HG02763 (cell line): Measurements from ENCODE around the gene PLA1A.
"Not testable (repeated sequence)": the region's sequence is repeated elsewhere in the genome, so short reads cannot be mapped to it uniquely, and the experiment has no call there.

ENCODE experiments used
- ATAC-seq: cut with Tn5 transposase; IDR thresholded peaks from one replicate; pipeline ENCODE4 v1.9.1; 2021; ENCODE audit warnings: mild to moderate bottlenecking, moderate library complexity; ENCODE audit not compliant: unreplicated experiment

PLA1A gene

DNA sequence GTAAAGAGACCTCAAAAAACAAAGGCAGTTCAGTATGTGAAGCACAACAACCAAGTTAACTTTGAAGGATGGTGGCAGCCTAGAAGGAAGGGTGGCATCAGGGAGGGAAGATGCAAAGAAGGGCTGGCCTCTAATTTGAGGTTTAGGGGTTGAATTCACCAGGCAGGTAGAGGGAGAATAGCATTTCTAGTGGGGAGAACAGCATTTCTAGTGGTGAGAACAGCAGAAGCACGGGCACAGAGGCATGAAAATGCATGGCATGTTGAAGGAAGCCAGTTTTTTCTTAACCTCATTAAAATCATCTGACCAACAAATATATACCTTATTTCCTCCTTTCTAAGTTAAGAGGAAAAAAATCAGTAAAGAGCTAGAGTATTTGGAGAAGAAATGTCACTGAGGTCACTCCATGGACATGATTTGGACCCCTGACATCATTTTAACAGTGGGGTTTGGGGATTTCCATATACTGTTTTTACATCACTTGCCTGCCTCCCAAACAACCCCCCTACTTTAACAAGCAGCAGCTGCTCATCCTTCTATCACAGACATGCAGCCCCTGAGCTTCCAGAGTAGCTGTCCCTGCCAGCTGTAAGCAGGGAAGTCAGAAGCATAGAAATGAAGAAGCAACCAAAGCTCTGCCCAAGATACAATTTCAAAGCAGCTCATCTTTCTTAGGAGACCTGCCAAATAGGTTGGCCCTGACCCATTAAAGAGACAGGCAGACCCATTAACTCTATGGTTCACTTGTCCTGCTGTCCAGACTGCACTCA, 65.1 kb downstream of the PLA1A start:
- no peak for ATAC-seq

DNA sequence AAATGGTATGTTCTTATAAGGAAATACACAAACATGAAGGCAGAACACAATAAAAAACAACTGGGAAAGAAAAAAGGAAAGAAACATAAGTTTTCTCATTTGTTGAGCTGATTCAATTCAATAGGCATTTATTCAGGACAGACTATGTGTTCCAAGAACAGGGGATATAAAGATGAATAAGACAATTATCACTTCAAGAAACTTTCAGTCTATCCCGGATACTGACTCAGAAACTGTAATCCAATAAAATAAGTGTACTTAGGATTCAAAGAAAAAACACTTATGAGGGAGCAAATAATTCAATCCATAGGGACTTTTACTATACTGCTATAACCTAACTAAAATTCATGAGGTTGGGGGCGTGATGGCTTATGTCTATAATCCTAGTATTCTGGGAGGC, 66.2 kb downstream of the PLA1A start:
- ATAC-seq: no peak

DNA sequence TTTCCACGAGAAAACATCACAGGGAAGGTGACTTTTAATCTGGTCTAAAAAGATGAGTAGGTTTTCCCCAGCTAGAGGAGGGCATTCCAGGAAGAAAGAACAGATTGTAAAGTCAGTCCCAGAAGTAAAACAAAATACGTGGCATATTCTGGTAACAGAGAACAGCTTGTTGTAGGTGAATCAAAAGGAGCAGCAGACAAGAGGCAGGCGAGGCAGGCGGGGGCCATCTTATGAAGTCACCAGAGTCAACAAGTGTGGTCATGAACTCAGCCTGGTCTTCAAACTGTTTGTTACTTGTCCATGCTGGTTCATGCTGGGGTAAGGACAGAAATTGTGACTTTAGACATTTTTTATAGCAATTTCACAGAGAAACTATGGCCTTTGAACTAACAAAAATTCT, 66.7 kb downstream of the PLA1A start:
- ATAC-seq: no peak

DNA sequence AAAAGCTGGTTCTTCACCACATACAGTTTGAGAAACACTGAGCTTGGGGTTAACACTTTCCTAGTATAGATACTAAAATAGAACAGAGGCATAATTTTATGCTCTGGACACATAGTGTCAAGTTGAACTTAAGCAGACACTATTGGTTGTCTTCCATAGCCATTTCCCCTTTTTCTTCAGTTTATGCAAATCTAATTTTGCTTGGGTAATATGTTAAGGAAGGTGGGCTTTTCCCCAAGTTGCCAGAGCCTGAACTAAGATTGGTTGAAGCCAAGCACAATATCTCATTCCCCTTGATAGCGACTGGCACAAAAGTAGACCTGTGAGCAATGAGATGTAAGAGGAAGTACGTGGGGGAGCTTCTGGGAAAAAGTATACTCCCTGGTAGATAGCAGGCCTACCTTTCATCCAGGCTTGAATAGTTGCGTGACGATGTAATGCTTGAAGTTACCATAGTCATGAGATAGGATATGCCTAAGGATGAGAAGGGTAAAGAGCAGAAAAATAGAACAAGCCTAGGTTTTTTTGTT, 67.2 kb downstream of the PLA1A start:
- ATAC-seq: no peak

DNA sequence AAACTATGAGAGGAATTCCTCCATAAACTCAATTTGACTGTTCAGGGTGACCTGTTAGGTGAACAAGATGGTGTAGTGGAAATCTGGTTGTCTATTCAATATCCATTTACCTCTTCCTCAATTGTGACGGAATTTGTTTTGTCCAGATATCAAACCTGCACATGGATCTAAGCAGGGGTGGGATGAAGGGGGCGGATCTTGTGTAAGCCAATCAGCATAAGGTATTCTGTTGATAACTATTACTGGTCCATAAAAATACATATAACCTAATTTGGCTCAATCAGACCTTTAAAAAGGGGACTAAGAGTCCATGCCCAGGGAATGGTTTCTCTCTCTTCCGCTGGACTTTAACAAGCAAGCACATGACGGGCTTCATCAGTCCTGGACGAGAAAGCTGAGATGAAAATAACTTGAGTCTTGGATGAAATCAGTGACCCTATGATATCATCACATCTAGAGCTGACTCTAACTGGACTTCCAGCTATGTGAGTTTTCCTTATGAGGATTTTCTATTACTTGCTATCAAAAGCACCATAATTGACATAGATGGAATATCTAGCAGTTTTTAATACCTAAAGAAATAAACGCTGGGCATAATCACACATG, 68.4 kb downstream of the PLA1A start:
- no peak for ATAC-seq

DNA sequence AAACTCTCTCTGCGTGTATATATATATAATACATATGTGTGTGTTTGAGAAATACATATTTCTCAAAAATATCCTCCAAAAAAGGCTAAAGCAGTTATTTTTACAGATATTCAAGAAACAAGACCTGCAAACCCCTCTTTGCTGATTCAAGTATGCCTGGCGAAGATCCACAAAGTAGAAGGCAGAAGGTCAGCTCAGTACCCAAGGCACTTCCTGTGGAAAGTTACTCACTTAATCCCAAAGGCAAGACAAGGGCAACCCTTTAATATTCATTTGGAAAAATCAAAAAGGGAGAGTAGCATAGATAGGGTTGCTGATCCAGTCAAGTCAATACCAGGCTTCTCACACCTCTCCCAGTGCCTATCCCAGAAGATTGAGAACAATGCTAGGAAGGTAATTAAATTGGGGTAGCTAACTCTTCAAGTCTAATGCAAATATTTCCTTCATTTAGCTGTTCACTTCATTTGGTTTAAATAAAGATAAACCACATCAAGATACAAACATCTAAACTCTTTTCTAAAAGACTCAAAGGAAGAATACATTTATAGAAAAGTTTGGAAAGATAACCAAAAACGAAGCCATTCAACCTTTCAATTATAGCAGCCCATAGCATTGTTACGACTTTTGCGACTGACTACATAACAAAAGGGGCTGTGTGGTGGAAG, 72.4 kb downstream of the PLA1A start:
- ATAC-seq: no peak

DNA sequence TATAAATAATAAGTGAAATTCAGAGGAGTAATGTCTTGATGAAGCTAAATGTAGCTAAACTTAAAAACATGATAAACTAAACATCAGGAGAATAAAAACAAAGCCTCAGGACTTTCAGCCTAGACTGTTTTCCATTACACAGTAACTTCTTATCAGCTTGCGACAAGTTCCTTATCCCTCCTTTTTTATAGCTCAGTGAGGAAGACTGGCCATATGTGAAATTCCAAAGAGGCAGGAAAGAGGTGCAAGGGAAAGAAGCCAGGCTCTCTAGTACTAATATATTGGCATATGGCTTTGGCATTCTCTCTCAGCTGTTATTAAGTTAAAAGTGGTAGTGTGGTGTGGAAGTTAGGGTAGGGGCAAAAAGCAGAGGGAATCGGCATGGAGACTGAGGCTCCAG, 75.1 kb downstream of the PLA1A start:
- ATAC-seq: no peak

DNA sequence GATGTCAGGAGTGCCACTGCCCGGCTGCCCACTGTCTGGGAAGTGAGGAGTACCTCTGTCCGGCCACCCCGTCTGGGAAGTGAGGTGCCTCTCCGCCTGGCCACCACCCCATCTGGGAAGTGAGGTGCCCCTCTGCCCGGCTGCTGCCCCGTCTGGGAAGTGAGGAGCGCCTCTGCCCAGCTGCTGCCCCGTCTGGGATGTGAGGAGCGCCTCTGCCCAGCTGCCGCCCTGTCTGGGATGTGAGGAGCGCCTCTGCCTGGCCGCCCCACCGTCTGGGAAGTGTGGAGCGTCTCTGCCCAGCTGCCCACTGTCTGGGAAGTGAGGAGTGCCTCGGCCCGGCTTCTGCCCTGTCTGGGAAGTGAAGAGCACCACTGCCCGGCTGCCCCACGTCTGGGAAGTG, 76.2 kb downstream of the PLA1A start:
- no peak for ATAC-seq

DNA sequence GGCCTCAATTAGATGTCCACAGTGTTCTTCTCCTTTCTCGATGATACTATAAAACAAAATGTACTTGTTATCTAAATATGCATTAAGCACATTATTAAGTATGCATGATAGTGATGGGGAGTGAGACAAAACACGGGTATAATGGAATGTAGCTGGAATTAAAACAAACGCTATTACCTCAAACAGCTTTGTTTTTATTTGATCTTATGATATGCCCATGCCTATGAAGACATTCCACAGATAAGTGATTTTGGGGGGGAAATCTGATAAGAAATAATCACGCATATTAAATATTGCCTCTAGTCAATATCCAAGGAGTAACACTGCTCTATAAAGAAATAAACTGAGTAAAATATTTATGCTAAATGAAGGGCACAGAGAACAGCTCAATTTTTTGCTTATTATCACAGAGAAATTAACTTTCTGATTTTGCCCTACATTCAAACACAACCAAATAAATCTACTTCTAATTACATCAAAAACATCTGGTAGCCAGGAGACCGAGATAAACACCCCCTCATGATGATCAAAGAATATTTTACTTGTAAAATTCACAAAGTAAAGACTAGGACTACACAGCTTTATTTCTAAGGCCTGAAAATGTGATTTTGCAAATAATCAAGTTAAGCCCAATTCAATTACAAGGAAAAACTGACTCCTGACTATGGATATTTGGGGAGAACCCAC, 77.6 kb downstream of the PLA1A start:
- ATAC-seq: no peak

DNA sequence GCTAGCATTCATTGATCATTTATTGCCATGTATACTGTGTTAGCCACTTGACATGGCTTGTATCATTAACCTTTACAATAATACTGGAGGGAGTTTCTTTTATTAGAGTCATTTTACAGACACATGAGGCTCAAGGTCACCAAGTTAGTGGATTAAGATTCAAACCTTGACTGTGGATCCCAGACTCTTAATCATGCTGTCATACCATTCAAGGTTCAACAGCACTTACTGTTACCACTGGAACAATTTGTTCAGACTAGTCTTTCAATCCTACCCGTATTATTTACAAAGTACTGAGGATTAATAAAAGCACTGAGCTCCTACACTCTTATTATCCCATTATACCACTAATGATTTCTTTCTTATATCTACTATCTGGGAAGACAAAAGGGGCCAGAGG, 78.3 kb downstream of the PLA1A start:
- no peak for ATAC-seq

DNA sequence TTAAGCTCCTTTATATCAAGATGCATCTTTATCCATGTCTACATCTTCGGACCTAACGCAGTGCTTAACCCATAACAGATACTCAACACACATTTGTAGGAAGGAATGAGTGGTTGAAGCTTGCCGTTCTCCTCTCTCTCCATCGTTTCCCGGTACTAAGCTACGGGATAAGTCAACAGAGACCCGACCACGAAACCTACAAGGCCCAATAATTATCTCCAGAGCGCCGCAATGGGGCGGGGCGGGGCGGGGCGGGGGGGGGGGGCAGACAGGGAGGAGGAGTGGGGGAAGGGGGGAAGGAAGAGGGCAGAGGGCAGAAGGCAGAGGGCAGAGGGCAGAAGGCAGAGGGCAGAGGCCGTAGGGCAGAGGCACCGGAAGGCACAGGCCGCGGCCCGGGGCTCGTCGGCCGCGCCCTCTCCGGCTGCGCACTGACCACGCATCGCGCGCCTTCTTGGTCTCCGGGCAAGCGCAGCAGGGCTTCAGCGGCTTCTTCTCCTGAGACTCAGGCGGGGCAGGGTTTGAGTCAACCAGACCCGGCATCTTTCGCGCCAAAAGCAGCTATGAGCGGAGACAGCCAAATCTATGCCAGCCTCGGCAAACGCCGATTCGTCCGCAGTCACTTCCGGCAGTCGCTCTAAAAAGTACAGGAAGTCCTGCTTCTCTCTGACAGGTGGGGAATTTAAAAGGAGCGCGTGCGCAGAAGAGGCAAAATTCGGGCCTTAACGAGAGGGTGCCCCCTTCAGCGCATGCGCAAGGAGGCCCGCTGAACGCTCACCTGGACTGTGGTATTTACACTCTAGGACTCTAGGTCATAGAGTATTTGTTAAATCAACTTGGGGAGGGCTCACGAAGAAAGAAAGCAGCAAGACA, 79.3 kb downstream of the PLA1A start, which contains the start of gene COX17:
TSS of gene COX17 (minus strand) at position 636 of the 870 bp plus-strand sequence. CDS start at position 540, 96 bp downstream.
- peak; percentile 88 for ATAC-seq

DNA sequence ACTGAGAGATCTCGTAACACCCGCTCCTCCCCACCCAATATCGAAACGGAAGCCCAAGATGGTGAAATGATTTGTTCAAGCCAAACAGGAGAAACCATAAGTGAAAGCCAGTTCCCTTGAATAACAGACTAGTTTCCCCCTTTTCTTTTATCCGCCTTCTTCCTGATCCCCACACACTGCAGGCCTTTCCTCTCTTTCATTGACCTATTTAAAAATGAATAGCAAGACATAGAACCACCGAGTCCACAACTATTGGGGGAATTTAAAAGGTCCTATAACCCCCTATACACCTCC, 79.9 kb downstream of the PLA1A start:
- no peak for ATAC-seq

DNA sequence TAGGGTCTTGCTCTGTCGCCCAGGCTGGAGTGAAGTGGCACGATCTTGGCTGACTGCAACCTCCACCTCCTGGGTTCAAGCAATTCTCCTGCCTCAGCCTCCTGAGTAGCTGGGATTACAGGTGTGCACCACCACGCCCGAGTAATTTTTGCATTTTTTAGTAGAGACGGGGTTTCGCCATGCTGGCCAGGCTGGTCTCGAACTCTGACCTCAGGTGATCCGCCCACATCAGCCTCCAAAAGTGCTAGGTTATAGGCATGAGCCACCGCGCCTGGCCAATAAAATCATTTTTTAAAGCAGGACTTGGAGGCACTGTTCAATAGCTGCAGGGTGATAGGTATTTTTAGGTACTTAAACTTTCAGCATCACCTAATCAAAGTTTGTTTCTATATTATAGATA, 80.5 kb downstream of the PLA1A start:
- not testable (repeated sequence) for ATAC-seq
